C4-2B (cell line): ENCODE results near the gene PPFIBP1.

Source experiments
- H3K27ac ChIP-seq: fragments of 450-650 bp; 2 replicates; pipeline ENCODE4 v1.5.1; 2017
- ZFX ChIP-seq: fragments of 450-650 bp; IDR thresholded peaks from 2 replicates; pipeline ENCODE4 v1.6.1; 2017
- TF ChIP-seq, protein P1 (sequence below): fragments of 450-650 bp; conservative IDR thresholded peaks from 2 replicates; pipeline ENCODE4 v1.5.1; 2017; ENCODE audit warnings: mild to moderate bottlenecking

The PPFIBP1 gene

DNA sequence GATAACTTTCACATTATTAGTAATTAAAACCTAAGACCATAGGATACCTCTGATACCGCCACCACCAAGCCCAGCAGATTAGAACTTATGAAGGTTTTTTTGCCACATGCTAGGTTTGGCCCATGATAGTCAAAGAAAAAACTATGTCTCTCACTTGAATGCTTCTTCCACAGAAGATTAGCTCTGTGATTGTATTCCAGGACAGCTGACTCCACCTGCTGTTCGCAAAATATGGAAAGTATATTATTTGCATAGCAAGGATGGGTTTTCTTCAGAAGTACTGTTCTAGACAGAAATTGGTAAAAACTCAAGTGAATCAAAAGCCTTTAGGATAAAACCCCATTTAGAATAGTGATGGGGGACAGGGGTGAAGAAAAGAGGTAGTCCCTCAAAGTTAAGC, 42.2 kb downstream of the PPFIBP1 start:
- TF ChIP-seq, protein P1, sequence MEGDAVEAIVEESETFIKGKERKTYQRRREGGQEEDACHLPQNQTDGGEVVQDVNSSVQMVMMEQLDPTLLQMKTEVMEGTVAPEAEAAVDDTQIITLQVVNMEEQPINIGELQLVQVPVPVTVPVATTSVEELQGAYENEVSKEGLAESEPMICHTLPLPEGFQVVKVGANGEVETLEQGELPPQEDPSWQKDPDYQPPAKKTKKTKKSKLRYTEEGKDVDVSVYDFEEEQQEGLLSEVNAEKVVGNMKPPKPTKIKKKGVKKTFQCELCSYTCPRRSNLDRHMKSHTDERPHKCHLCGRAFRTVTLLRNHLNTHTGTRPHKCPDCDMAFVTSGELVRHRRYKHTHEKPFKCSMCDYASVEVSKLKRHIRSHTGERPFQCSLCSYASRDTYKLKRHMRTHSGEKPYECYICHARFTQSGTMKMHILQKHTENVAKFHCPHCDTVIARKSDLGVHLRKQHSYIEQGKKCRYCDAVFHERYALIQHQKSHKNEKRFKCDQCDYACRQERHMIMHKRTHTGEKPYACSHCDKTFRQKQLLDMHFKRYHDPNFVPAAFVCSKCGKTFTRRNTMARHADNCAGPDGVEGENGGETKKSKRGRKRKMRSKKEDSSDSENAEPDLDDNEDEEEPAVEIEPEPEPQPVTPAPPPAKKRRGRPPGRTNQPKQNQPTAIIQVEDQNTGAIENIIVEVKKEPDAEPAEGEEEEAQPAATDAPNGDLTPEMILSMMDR: no peak
- no peak for TF ChIP-seq ZFX
- H3K27ac ChIP-seq: no peak overlapping the region

- TF ChIP-seq, protein P1: no peak
- TF ChIP-seq ZFX: no peak
- no peak overlapping the region for H3K27ac ChIP-seq
Observed at GRCh38 chr12:27566626-27567025, 42.6 kb downstream of the PPFIBP1 start.

DNA sequence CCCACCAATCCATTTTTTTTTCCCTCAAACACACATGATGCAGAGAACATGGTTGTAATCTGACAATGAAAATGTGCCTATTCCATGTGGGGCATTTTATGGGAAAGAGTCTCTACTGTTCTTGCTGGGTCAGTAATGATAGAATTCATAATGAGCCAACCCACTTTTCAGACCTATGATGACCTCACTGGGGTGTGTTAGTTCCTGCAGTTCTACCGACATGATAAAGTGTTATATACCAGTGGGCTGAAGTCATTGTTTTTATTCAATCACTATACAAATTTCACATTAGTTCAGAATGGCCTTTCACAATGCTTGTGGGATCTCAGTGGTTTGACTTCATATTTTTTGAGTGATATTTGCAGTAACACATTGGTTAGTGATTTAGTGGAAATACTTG, 47.5 kb downstream of the PPFIBP1 start:
- H3K27ac ChIP-seq: no peak overlapping the region
- TF ChIP-seq, protein P1: no peak
- no peak for TF ChIP-seq ZFX

DNA sequence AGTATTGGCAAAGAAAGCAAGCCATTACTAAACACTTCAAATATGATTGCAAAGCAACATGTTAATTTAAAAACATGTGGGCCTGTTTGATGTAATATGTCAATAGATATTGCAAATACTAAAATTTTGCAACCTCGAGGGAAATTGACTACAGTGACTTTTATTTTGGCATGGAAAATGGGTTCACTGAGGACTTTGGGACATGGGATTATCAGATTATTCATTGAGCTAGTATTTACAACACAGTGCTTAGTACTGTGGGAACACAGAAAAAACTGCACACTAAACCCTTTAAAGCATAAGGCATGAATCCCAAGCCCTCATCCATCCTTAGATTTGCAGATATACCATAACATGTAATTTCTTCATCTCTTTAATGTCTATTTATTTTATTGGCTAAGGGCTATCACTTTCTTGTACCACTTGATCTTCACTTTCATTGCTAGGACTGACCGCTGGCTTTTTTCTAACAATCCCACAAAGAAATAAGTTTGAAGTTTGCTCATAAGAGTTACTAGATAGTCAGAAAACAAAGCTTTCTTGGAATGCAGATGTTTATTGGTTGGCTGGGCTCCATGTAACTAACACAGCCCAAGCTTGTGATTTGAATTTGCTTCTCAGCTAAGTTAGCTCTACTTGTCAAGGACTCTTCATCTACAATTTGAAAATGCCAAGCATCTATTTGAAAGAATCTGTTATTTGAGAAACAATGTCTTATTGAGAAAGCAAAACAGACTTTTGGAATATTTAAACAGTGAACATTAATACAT, 48.7 kb downstream of the PPFIBP1 start:
- H3K27ac ChIP-seq: no peak overlapping the region
- TF ChIP-seq ZFX: no peak
- TF ChIP-seq, protein P1: no peak

DNA sequence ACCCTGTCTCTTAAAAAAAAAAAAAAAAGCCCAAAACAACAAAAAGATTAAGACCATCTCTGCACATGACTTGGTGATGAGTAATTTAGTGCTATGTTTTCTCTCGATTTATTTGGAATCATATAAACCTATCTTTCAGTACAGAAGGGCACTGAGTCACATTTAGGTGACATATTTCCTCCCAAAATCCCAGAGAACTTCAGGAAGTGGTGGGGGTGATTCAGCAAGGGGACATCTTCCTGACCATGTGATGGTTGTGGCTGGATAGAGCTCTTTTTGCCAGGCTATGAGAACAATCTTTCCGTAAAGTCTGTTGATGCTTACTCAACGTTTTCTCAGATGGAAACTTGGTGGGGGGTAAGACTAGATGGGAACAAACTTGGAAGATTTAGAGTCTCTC, 50.0 kb downstream of the PPFIBP1 start:
- no peak overlapping the region for H3K27ac ChIP-seq
- no peak for TF ChIP-seq ZFX
- TF ChIP-seq, protein P1: no peak

- no peak for TF ChIP-seq ZFX
- TF ChIP-seq, protein P1: no peak
- no peak overlapping the region for H3K27ac ChIP-seq
Observed at GRCh38 chr12:27575090-27575761, 51.2 kb downstream of the PPFIBP1 start.

DNA sequence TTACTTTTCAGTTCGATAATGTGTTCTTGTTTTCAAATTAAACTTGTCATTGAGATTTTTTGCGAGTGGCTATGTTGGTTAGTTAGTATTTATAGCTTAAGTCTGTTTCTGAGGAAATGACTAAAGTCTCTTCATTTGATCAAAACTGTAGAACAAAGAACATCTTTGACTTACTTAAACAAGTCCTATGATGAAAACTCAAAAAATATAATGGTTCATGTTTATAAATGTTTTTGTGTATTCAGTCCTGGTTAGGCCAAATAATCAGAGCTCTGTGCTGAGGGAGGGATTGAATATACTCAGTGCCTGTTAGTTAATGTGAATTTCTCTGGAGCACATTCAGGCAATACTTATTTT, 51.7 kb downstream of the PPFIBP1 start:
- no peak overlapping the region for H3K27ac ChIP-seq
- TF ChIP-seq ZFX: no peak
- TF ChIP-seq, protein P1: no peak
